Measurements from ENCODE around the gene SPOCK1. TPM values are rescaled to one million over a fixed set of nuclear protein-coding genes. Genes with fewer than 3 reads are reported as not detected.
"Not testable (repeated sequence)": the region's sequence is repeated elsewhere in the genome, so short reads cannot be mapped to it uniquely, and the experiment has no call there.

The SPOCK1 gene
- total RNA-seq, 2 donors from 2014 or later, result not detected

DNA sequence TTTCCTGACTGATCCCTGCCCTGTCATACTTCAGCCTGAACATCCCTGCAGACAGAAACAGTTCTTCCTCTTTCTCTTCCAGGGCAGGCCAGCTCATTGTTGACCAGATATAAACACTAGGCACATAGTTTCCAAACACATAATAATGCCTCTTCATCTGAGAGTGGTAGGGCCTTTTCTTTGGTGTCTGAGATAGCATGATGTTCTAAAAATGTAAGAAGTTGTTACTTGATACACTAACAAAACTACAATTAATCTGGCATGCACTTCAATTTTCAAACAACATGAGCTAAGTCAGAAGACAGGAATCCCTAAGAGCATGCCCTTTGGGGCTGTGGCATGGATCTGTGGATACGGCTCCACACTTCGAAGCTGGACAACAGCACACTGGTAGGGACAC, 246.6 kb downstream of the SPOCK1 start:
- Mint-ChIP-seq H3K9me3 (no peaks in the 10 kb centered on the region), H3K4me3 (no peak overlapping the region), H3K27me3 (peaks cover 4% of the 10 kb centered on the region), H3K27ac (no peak overlapping the region), H3K36me3 (ENCODE audit: low read depth) (no peaks in the 10 kb centered on the region), H3K4me1 (no peaks in the 10 kb centered on the region)
- no peak for ATAC-seq (replicated peaks)

DNA sequence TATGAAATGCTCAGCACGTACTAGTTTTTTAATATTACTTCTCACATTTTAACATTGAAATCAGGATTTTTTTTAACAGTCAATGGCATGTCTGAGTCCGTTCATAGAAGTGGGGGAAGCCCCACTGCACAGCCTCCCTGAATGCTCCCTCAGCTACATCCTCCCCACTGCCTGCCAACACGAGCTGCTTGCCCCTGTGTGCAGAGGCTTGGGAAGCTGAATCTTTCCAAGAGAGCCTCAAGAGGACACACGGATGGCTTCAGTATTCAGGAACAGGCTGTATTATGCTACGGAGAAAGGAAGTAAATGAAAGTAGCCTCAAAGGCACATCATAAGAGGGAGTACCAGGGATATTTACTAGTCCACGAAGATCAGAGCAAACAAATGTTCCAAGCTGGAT, 248.7 kb downstream of the SPOCK1 start:
- Mint-ChIP-seq H3K4me1 (no peaks in the 10 kb centered on the region), H3K36me3 (ENCODE audit: low read depth) (no peaks in the 10 kb centered on the region)

DNA sequence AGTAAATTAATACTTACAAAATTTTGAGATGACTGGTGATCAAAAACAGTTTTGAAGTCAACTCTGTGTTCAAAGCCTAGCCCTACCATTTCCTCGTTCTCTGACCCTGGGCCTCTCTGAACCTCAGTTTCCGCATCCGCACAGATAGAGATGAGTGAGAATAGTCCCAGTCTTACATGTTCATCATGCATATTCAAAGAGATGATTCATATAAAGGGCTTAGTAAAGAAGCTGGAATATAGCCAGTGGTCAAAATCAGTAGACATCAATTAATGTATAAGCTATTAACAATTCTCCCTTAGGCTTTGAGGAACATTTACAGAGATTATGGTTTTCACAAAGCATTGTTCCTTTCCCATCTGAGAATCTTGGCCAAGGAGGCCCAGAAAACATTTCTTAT, 250.6 kb downstream of the SPOCK1 start:
- Mint-ChIP-seq H3K27me3 (peaks cover 6% of the 10 kb centered on the region), H3K4me1 (no peaks in the 10 kb centered on the region), H3K4me3 (no peak overlapping the region), H3K36me3 (ENCODE audit: low read depth) (no peaks in the 10 kb centered on the region), H3K27ac (no peak overlapping the region), H3K9me3 (no peaks in the 10 kb centered on the region)
- no peak for ATAC-seq (replicated peaks)

More for the DNA sequence above, 248.7 kb downstream of the SPOCK1 start:
- no peak overlapping the region for H3K4me3 Mint-ChIP-seq
- ATAC-seq (replicated peaks), result no peak
- no peak overlapping the region for H3K27ac Mint-ChIP-seq
- no peaks in the 10 kb centered on the region for H3K9me3 Mint-ChIP-seq
- H3K27me3 Mint-ChIP-seq, result peaks cover 4% of the 10 kb centered on the region

DNA sequence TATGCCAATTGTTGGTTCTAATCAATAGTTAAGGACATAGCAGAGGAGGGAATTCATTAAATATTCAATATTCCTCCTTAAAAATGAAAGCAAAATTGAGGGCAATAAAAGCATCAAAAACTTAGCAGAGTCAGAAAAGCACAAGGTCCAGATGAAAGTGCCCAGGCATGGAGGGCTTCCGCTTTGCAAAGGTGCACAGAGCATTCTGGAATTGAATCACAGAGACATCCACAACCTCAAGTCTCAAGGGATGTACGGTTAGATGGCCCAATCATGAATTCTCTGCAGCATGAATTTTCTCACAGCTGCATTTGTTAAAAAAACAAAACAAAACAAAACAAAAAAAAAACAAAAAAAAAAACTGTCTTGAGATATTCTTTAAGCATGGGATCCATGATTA, 253.7 kb downstream of the SPOCK1 start:
- Mint-ChIP-seq H3K4me1 (no peaks in the 10 kb centered on the region), H3K36me3 (ENCODE audit: low read depth) (no peaks in the 10 kb centered on the region), H3K9me3 (no peaks in the 10 kb centered on the region), H3K27me3 (peaks cover 4% of the 10 kb centered on the region), H3K4me3 (no peak overlapping the region), H3K27ac (no peak overlapping the region)
- ATAC-seq (replicated peaks), result no peak

DNA sequence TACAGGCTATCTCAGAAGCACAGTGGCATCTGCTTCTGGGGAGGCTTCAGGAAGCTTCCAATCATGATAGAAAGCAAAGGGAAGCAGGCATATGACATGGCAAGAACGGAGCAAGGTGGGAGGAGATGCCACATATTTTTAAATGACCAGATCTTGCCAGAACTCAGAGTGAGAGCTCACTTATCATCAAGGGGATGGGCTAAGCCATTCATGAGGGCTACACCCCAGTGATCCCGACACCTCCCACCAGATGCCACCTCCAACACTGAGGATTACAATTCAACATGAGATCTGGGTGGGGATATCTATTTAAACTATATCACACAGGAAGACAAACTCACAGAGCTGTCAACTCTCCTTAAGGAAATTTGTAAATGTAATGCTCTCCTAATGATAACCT, 258.8 kb downstream of the SPOCK1 start:
- no peak for ATAC-seq (replicated peaks)
- no peak overlapping the region for H3K4me3 Mint-ChIP-seq

GRCh38 chr5:137236849-137237507, 262.1 kb downstream of the SPOCK1 start:
- Mint-ChIP-seq H3K27ac (no peak overlapping the region), H3K27me3 (peaks cover 15% of the 10 kb centered on the region), H3K4me3 (no peak overlapping the region), H3K9me3 (no peaks in the 10 kb centered on the region), H3K4me1 (no peaks in the 10 kb centered on the region), H3K36me3 (ENCODE audit: low read depth) (no peaks in the 10 kb centered on the region)
- ATAC-seq (replicated peaks), result no peak

More for the DNA sequence above, 258.8 kb downstream of the SPOCK1 start:
- Mint-ChIP-seq H3K9me3 (no peaks in the 10 kb centered on the region), H3K36me3 (ENCODE audit: low read depth) (no peaks in the 10 kb centered on the region), H3K27me3 (peaks cover 19% of the 10 kb centered on the region), H3K27ac (no peak overlapping the region), H3K4me1 (no peaks in the 10 kb centered on the region)

- H3K27ac Mint-ChIP-seq, result no peak overlapping the region
- ATAC-seq (replicated peaks), result no peak
- H3K9me3 Mint-ChIP-seq, result no peaks in the 10 kb centered on the region
- H3K4me3 Mint-ChIP-seq, result no peak overlapping the region
- H3K4me1 Mint-ChIP-seq, result no peaks in the 10 kb centered on the region
- no peaks in the 10 kb centered on the region for H3K36me3 Mint-ChIP-seq (ENCODE audit: low read depth)
- H3K27me3 Mint-ChIP-seq, result peaks cover 15% of the 10 kb centered on the region
Observed at GRCh38 chr5:137236252-137236651, 262.9 kb downstream of the SPOCK1 start.

DNA sequence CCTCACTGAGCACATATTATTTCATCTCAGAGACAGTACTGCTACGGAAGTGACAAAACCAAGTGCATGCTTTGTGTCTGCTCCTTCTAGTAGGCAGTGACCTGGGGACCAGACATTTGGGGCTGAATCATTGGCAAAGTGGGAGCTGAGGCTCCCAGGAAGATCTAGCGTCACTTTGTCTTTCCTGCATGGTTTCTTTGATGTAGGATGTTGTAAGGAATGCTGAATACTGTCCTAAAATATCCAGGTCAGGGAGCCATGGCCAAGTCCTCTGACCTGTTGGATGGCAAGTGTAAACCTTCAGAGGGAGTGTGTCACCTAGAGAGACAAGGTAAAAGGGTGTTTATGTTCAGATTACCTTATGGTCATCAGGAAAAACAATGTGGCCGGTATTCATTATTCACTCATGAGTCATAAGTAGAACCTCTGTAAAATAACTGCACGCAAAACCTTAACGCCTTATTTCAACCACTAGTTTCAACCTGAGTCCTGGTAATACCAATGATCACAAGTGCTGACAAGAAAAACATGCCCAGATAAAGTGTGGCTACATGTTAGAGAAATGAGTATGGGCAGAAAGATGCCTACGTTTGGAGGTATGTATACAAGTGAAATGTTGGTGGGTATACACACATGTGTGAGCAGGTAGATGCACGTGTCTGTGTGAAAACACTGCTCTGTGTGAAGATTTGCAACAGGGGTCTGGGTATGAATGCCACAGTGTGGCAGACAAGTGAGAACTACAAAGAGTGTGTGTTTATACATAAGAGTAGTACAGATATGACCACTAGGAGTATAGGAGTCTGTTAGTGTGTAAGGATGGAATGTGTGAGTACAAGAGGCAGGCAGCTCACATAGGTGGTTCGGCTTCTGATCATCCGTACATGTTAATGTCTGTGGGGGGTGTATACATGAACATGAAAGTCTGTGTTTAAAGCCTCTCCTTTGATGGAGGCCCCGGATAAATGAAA, 263.9 kb downstream of the SPOCK1 start:
- Mint-ChIP-seq H3K36me3 (ENCODE audit: low read depth) (no peaks in the 10 kb centered on the region), H3K9me3 (no peaks in the 10 kb centered on the region), H3K4me1 (no peaks in the 10 kb centered on the region), H3K27me3 (peaks cover 15% of the 10 kb centered on the region), H3K27ac (no peak overlapping the region), H3K4me3 (no peak overlapping the region)
- no peak for ATAC-seq (replicated peaks)

DNA sequence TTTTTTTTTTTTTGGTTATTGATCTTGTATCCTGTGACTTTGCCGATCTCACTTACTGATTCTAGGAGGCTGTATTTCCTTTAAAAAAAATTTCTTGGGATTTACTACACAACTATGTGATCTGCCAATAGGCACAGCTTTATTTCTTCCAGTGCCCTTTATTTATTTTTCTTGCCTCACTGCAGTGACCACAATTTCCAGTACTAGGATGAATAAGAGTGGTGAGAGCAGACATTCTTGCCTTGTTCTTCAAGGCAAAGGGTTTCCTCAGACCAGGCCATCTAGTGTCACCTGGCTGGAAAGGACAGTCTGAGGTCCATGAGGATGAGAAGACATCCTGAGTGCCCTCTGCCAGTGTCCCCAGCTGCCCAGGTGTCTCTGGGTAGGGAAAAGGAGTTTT, 265.4 kb downstream of the SPOCK1 start:
- Mint-ChIP-seq H3K4me3 (no peak overlapping the region), H3K27ac (no peak overlapping the region), H3K36me3 (ENCODE audit: low read depth) (no peaks in the 10 kb centered on the region), H3K9me3 (no peaks in the 10 kb centered on the region), H3K4me1 (no peaks in the 10 kb centered on the region), H3K27me3 (peaks cover 9% of the 10 kb centered on the region)
- ATAC-seq (replicated peaks), result no peak

- not testable (repeated sequence) for ATAC-seq (replicated peaks); H3K4me3 Mint-ChIP-seq; H3K27me3 Mint-ChIP-seq; H3K4me1 Mint-ChIP-seq; H3K36me3 Mint-ChIP-seq (ENCODE audit: low read depth); H3K27ac Mint-ChIP-seq; H3K9me3 Mint-ChIP-seq
Observed at GRCh38 chr5:137233304-137233703, 265.8 kb downstream of the SPOCK1 start.

GRCh38 chr5:137231540-137231939, 267.6 kb downstream of the SPOCK1 start:
- Mint-ChIP-seq H3K4me1 (no peaks in the 10 kb centered on the region), H3K36me3 (ENCODE audit: low read depth) (no peaks in the 10 kb centered on the region), H3K9me3 (no peaks in the 10 kb centered on the region), H3K27ac (no peak overlapping the region), H3K4me3 (no peak overlapping the region), H3K27me3 (peaks cover 4% of the 10 kb centered on the region)
- no peak for ATAC-seq (replicated peaks)

GRCh38 chr5:137228816-137229215, 270.3 kb downstream of the SPOCK1 start:
- ATAC-seq (replicated peaks), result no peak
- no peak overlapping the region for H3K4me3 Mint-ChIP-seq
- H3K27me3 Mint-ChIP-seq, result no peaks in the 10 kb centered on the region
- H3K27ac Mint-ChIP-seq, result no peak overlapping the region
- H3K4me1 Mint-ChIP-seq, result no peaks in the 10 kb centered on the region
- no peaks in the 10 kb centered on the region for H3K9me3 Mint-ChIP-seq
- no peaks in the 10 kb centered on the region for H3K36me3 Mint-ChIP-seq (ENCODE audit: low read depth)

- peaks cover 3% of the 10 kb centered on the region for H3K27me3 Mint-ChIP-seq
- ATAC-seq (replicated peaks), result no peak
- no peaks in the 10 kb centered on the region for H3K9me3 Mint-ChIP-seq
- no peak overlapping the region for H3K4me3 Mint-ChIP-seq
- H3K4me1 Mint-ChIP-seq, result no peaks in the 10 kb centered on the region
- H3K27ac Mint-ChIP-seq, result no peak overlapping the region
- H3K36me3 Mint-ChIP-seq (ENCODE audit: low read depth), result no peaks in the 10 kb centered on the region
Observed at GRCh38 chr5:137226081-137226480, 273.0 kb downstream of the SPOCK1 start.

GRCh38 chr5:137223324-137224295, 275.5 kb downstream of the SPOCK1 start:
- no peak for ATAC-seq (replicated peaks)
- H3K27me3 Mint-ChIP-seq, result peaks cover 4% of the 10 kb centered on the region
- H3K9me3 Mint-ChIP-seq, result no peaks in the 10 kb centered on the region
- no peaks in the 10 kb centered on the region for H3K4me1 Mint-ChIP-seq
- no peaks in the 10 kb centered on the region for H3K36me3 Mint-ChIP-seq (ENCODE audit: low read depth)
- H3K27ac Mint-ChIP-seq, result no peak overlapping the region
- H3K4me3 Mint-ChIP-seq, result no peak overlapping the region
